K562 (cell line): ENCODE measurements around the gene SMIM17. TPM values are rescaled to one million over a fixed set of nuclear protein-coding genes. Genes with fewer than 3 reads are reported as not detected.

Source experiments
- ATAC-seq: fragments of 200-7000 bp; cut with Tn5 transposase; 3 replicates; pipeline ENCODE4 v1.9.1; 2020; ENCODE audit warnings: moderate library complexity
- BruUV-seq: library from RNA; stranded (reverse); fragments of 400-500 nt; replicated peaks from 2 replicates; lab custom pipeline; 2021; lab: Mats Ljungman, UMichigan
- CTCF ChIA-PET: fragments of 300-600 bp; formaldehyde crosslinking; extraction: SDS; loops from one replicate; lab custom pipeline; 2021; ENCODE audit warnings: low intra/inter-chr PET ratio; lab: Yijun Ruan, JAX
- POLR2A ChIA-PET: fragments of 300-600, 350-650 bp; sonication (Branson Sonifier 250); formaldehyde crosslinking; extraction: SDS; loops from one replicate; lab custom pipeline; 2021; ENCODE audit warnings: antibody characterized with exemption, inconsistent platforms; lab: Yijun Ruan, JAX
- DNase-seq, 4 experiments: peaks; one replicate each; pipeline versions ENCODE4 v3.0.0 to v3.0.0-alpha.2; 2011 to 2018; ENCODE audit warnings: low spot score in 3 of 4, mixed read lengths in 3 of 4; ENCODE audit errors: extremely low read depth in 1 of 4
- FAIRE-seq: peaks from 2 replicates; lab custom pipeline; 2011; peaks lifted over from hg19 to GRCh38; lab: Jason Lieb, UNC
- H2AFZ ChIP-seq: 2 replicates; pipeline ENCODE4 v1.6.0; 2011; ENCODE audit warnings: low read depth, low read length, control low read depth, inconsistent platforms
- H3K27ac ChIP-seq: fragments of 200-600 bp; 3 replicates; pipeline ENCODE4 v1.8.0; 2011; ENCODE audit warnings: low read depth, mild to moderate bottlenecking, control low read depth, inconsistent platforms, low read length, moderate library complexity, mixed read lengths; ENCODE audit errors: extremely low read depth
- H3K27me3 ChIP-seq, 2 experiments: fragments of 300-600 bp in 1 of 2; 2 replicates in 1 of 2; 3 replicates in 1 of 2; pipeline versions ENCODE4 v1.6.0 to v1.8.0; 2011; ENCODE audit warnings: inconsistent platforms in 2 of 2, low read length in 2 of 2, mild to moderate bottlenecking in 1 of 2, mixed read lengths in 1 of 2, moderate library complexity in 1 of 2; ENCODE audit not compliant: control insufficient read depth in 2 of 2, insufficient read depth in 2 of 2
- H3K36me3 ChIP-seq: fragments of 300-600 bp; 3 replicates; pipeline ENCODE4 v1.8.0; 2011; ENCODE audit warnings: mild to moderate bottlenecking, low read length, inconsistent platforms; ENCODE audit not compliant: control insufficient read depth, insufficient read depth
- H3K4me1 ChIP-seq, 2 experiments: fragments of 200-600 bp in 1 of 2; replicated peaks in 1 of 2; 2 replicates in 1 of 2; 3 replicates in 1 of 2; pipeline versions ENCODE4 v1.5.1 to v1.8.0; 2011; ENCODE audit warnings: inconsistent platforms in 2 of 2, low read length in 2 of 2, mild to moderate bottlenecking in 1 of 2, mixed read lengths in 1 of 2, moderate library complexity in 1 of 2; ENCODE audit not compliant: control insufficient read depth in 2 of 2, insufficient read depth in 2 of 2
- H3K4me2 ChIP-seq: 2 replicates; pipeline ENCODE4 v1.6.1; 2011; ENCODE audit warnings: low read length, control low read depth, inconsistent platforms, mixed read lengths; ENCODE audit not compliant: insufficient read depth
- H3K4me3 ChIP-seq: fragments of 200-600 bp; sonication (generic), shearing (Covaris generic); 2 replicates; pipeline ENCODE4 v1.5.1; 2016; ENCODE audit warnings: control low read depth, inconsistent platforms
- H3K79me2 ChIP-seq: fragments of 200-600 bp; 3 replicates; pipeline ENCODE4 v1.8.0; 2011; ENCODE audit warnings: low read length, inconsistent platforms; ENCODE audit not compliant: control insufficient read depth, insufficient read depth
- H3K9ac ChIP-seq, 2 experiments: 2 replicates each; pipeline versions ENCODE4 v1.6.0 to v1.6.1; 2011; ENCODE audit warnings: low read depth in 2 of 2, low read length in 2 of 2, control low read depth in 1 of 2, inconsistent platforms in 1 of 2, mild to moderate bottlenecking in 1 of 2, mixed read lengths in 1 of 2; ENCODE audit not compliant: insufficient read depth in 1 of 2
- H3K9me1 ChIP-seq: one replicate; pipeline ENCODE4 v1.6.0; 2011; ENCODE audit warnings: inconsistent platforms, mild to moderate bottlenecking, low read length, moderate library complexity; ENCODE audit not compliant: control insufficient read depth, insufficient read depth
- H3K9me3 ChIP-seq: replicated peaks from 2 replicates; pipeline ENCODE4 v1.5.1; 2011; ENCODE audit warnings: low read depth, low read length, inconsistent platforms; ENCODE audit not compliant: control insufficient read depth, insufficient read depth
- H4K20me1 ChIP-seq: replicated peaks from 2 replicates; pipeline ENCODE4 v1.6.1; 2011; ENCODE audit warnings: low read length, inconsistent platforms, mixed read lengths; ENCODE audit not compliant: control insufficient read depth, insufficient read depth
- CAMTA2 ChIP-seq: fragments of 250-450 bp; sonication (Bioruptor Pico); conservative IDR thresholded peaks from 2 replicates; pipeline ENCODE4 v1.5.1; 2022
- GTF2F1 ChIP-seq: IDR thresholded peaks from 2 replicates; pipeline ENCODE4 v1.6.1; 2011; ENCODE audit warnings: low read depth, low read length, improper control_type of control experiment
- MBD1 ChIP-seq: fragments of 250-450 bp; sonication (Bioruptor Pico); IDR thresholded peaks from 2 replicates; pipeline ENCODE4 v1.8.0; 2022; ENCODE audit warnings: inconsistent platforms
- TAF1 ChIP-seq: IDR thresholded peaks from 2 replicates; pipeline ENCODE4 v1.6.1; 2011; ENCODE audit warnings: mild to moderate bottlenecking, low read length, moderate library complexity; ENCODE audit not compliant: insufficient read depth, control insufficient read depth, severe bottlenecking; ENCODE audit errors: extremely low read depth
- TBL1XR1 ChIP-seq, 2 experiments: IDR thresholded peaks; 2 replicates each; pipeline ENCODE4 v1.6.1; 2012; ENCODE audit warnings: improper control_type of control experiment in 2 of 2, low read length in 2 of 2, mild to moderate bottlenecking in 1 of 2
- ZEB2 ChIP-seq: fragments of 450-650 bp; IDR thresholded peaks from 2 replicates; pipeline ENCODE4 v1.6.1; 2016
- ZNF274 ChIP-seq: IDR thresholded peaks from 2 replicates; pipeline ENCODE4 v1.6.1; 2011; ENCODE audit warnings: low read depth, mild to moderate bottlenecking, low read length, moderate library complexity, borderline replicate concordance
- ZNF282 ChIP-seq: sonication (generic); formaldehyde crosslinking; IDR thresholded peaks from 2 replicates; pipeline ENCODE4 v1.8.1; 2023; ENCODE audit warnings: missing genetic modification reagents
- WGBS: fragments of 100-300 bp; shearing (Covaris generic); methylation state at CpG from one replicate; pipeline ENCODE4 v1.1.6; 2016; ENCODE audit warnings: low coverage, mixed read lengths; ENCODE audit not compliant: insufficient coverage; ENCODE audit errors: missing lambda C conversion rate; 5-methylcytosine and 5-hydroxymethylcytosine counted together
- in situ Hi-C: fragments of 300-500 bp; cut with MboI; formaldehyde crosslinking; loops from 4 replicates; pipeline ENCODE4 v1.15.0; 2018; ENCODE audit warnings: inconsistent platforms, mixed read lengths
- intact Hi-C: fragments of 100-400 bp; cut with micrococcal nuclease; formaldehyde crosslinking; loops from 2 replicates; pipeline ENCODE4 v1.14.2; 2022
- polyA plus RNA-seq, 8 experiments: library from polyadenylated mRNA; depleted of rRNA in 4 of 8; stranded (reverse) in 5 of 8; unstranded in 3 of 8; fragments of >200 nt; fragmentation: Nextera tagmentation in 2 of 8; fragmentation: Illumina TruSeq in 1 of 8; extraction: Ambion mirVana in 2 of 8; extraction: Trizol in 1 of 8; gene quantifications; 2 replicates each; pipeline versions ENCODE4 v1.2.1 to v1.2.3, GENCODE V29; 2011 to 2014; ENCODE audit warnings: inconsistent platforms in 1 of 8, missing spikeins in 1 of 8
- total RNA-seq, 7 experiments: library from RNA; depleted of rRNA in 6 of 7; stranded (reverse); fragments of >200 nt in 6 of 7; fragmentation: Illumina TruSeq in 2 of 7; extraction: Trizol in 2 of 7; gene quantifications; 2 replicates each; pipeline versions ENCODE4 v1.2.1 to v1.2.3, GENCODE V29; 2011 to 2021; ENCODE audit warnings: low replicate concordance in 1 of 7

The SMIM17 gene
- total and polyA plus RNA-seq, 9 of the 15 experiments (the other 6 are each of a cell fraction or from before 2014, with no cell fraction given): not detected

GRCh38 chr19:56670401-56670960 is 27.5 kb downstream of the SMIM17 start:
- Histone ChIP-seq H3K27me3 (no peaks in the 10 kb centered on the region), H3K9me1 (no peaks in the 10 kb centered on the region), H3K9ac (no peak overlapping the region), H3K4me3 (no peak overlapping the region), H4K20me1 (no peaks in the 10 kb centered on the region), H2AFZ (no peak overlapping the region), H3K27ac (no peak overlapping the region), H3K4me2 (no peak overlapping the region), H3K79me2 (no peaks in the 10 kb centered on the region), H3K36me3 (no peaks in the 10 kb centered on the region), H3K4me1 (peaks cover 0 to 4% of the 10 kb centered on the region in 2 experiments; a peak in 1 of 5 replicates), H3K9me3 (no peaks in the 10 kb centered on the region; the same call in 1 of the 2 replicates)
- no peak for FAIRE-seq
- DNase-seq: no peak
- WGBS: 5% methylated on average over 16 of the region's 17 CpGs
- CTCF ChIA-PET: no interaction called here
- POLR2A ChIA-PET: no interaction called here
- in situ Hi-C loops (no loop called here), intact Hi-C loops (no loop called here)
- TF ChIP-seq MBD1 (CRISPR knock-in tag) (no peak), ZEB2 (no peak), CAMTA2 (CRISPR knock-in tag) (no peak), GTF2F1 (no peak), ZNF274 (no peak), TBL1XR1 (IDR thresholded peaks at IDR 0.05; ENCODE audit: low read length in 2 of 2) (no peak), ZNF282 (CRISPR knock-in tag) (no peak), TAF1 (no peak)
- no peak for ATAC-seq
- no TSS peak for BruUV-seq
